HepG2 (cell line): ENCODE measurements around the gene CYB5D1. TPM values are rescaled to one million over a fixed set of nuclear protein-coding genes. Genes with fewer than 3 reads are reported as not detected.

Source experiments
- ARNTL ChIP-seq: sonication (generic); formaldehyde crosslinking; IDR thresholded peaks from 2 replicates; pipeline ENCODE4 v1.4.0; 2020; ENCODE audit warnings: mild to moderate bottlenecking, missing genetic modification reagents
- DNMT1 ChIP-seq: sonication (generic); formaldehyde crosslinking; IDR thresholded peaks from 2 replicates; pipeline ENCODE4 v1.5.1; 2020; ENCODE audit warnings: mild to moderate bottlenecking, missing genetic modification reagents
- HNF4A ChIP-seq: sonication (generic); formaldehyde crosslinking; IDR thresholded peaks from 2 replicates; pipeline ENCODE4 v1.4.0; 2020; ENCODE audit warnings: missing genetic modification reagents
- JUN ChIP-seq: sonication (generic); formaldehyde crosslinking; IDR thresholded peaks from 2 replicates; pipeline ENCODE4 v1.4.0; 2020; ENCODE audit warnings: mild to moderate bottlenecking, missing genetic modification reagents
- KLF6 ChIP-seq: IDR thresholded peaks from 2 replicates; pipeline ENCODE4 v1.8.0; 2016; ENCODE audit warnings: missing biosample characterization, missing genetic modification reagents
- MATR3 ChIP-seq: sonication (generic); formaldehyde crosslinking; IDR thresholded peaks from 2 replicates; pipeline ENCODE4 v1.4.0; 2020; ENCODE audit warnings: missing genetic modification reagents
- NCOA2 ChIP-seq: sonication (generic); formaldehyde crosslinking; IDR thresholded peaks from 2 replicates; pipeline ENCODE4 v1.8.0; 2022; ENCODE audit warnings: inconsistent platforms
- NFE2L2 ChIP-seq: fragments of 150-350 bp; IDR thresholded peaks from 2 replicates; pipeline ENCODE4 v1.6.1; 2014; ENCODE audit warnings: low read length
- NFYC ChIP-seq: IDR thresholded peaks from 2 replicates; pipeline ENCODE4 v1.6.1; 2016; ENCODE audit warnings: missing genetic modification reagents, missing compliant biosample characterization
- REPIN1 ChIP-seq: sonication (generic); formaldehyde crosslinking; IDR thresholded peaks from 2 replicates; pipeline ENCODE4 v1.8.0; 2022; ENCODE audit warnings: missing genetic modification reagents, low read depth, mild to moderate bottlenecking, borderline replicate concordance
- SNAPC4 ChIP-seq: sonication (generic); formaldehyde crosslinking; IDR thresholded peaks from 2 replicates; pipeline ENCODE4 v1.4.0; 2020; ENCODE audit warnings: mild to moderate bottlenecking, missing genetic modification reagents
- STAG1 ChIP-seq: sonication (generic); formaldehyde crosslinking; IDR thresholded peaks from 2 replicates; pipeline ENCODE4 v1.4.0; 2020; ENCODE audit warnings: missing genetic modification reagents
- TBX3 ChIP-seq: fragments of 450-650 bp; IDR thresholded peaks from 2 replicates; pipeline ENCODE4 v1.6.1; 2017; ENCODE audit warnings: antibody characterized with exemption, mild to moderate bottlenecking, inconsistent platforms, borderline replicate concordance
- ZFP90 ChIP-seq: sonication (generic); formaldehyde crosslinking; IDR thresholded peaks from 2 replicates; pipeline ENCODE4 v1.8.0; 2022; ENCODE audit warnings: missing genetic modification reagents, mild to moderate bottlenecking, inconsistent platforms, borderline replicate concordance
- ZMAT5 ChIP-seq: sonication (generic); formaldehyde crosslinking; IDR thresholded peaks from 2 replicates; pipeline ENCODE4 v1.5.0; 2020; ENCODE audit warnings: mild to moderate bottlenecking, low read depth, missing genetic modification reagents, borderline replicate concordance
- ZNF264 ChIP-seq: sonication (generic); formaldehyde crosslinking; IDR thresholded peaks from 2 replicates; pipeline ENCODE4 v1.4.0; 2020; ENCODE audit warnings: missing genetic modification reagents
- ZNF367 ChIP-seq: sonication (generic); formaldehyde crosslinking; IDR thresholded peaks from 2 replicates; pipeline ENCODE4 v1.4.0; 2020; ENCODE audit warnings: missing genetic modification reagents, borderline replicate concordance
- ZNF432 ChIP-seq: sonication (generic); formaldehyde crosslinking; IDR thresholded peaks from 2 replicates; pipeline ENCODE4 v1.5.0; 2020; ENCODE audit warnings: missing genetic modification reagents, mild to moderate bottlenecking, borderline replicate concordance
- ZNF513 ChIP-seq: sonication (generic); formaldehyde crosslinking; conservative IDR thresholded peaks from 2 replicates; pipeline ENCODE4 v1.5.0; 2020; ENCODE audit warnings: missing genetic modification reagents
- ZNF577 ChIP-seq: sonication (generic); formaldehyde crosslinking; IDR thresholded peaks from 2 replicates; pipeline ENCODE4 v1.4.0; 2020; ENCODE audit warnings: mild to moderate bottlenecking, low read depth, missing genetic modification reagents, borderline replicate concordance
- polyA plus RNA-seq, 8 experiments: library from polyadenylated mRNA; depleted of rRNA in 3 of 8; stranded (reverse) in 7 of 8; unstranded in 1 of 8; fragments of >200 nt; fragmentation: Illumina TruSeq in 4 of 8; extraction: Trizol in 4 of 8; gene quantifications; 2 replicates each; pipeline versions ENCODE4 v1.2.1 to v1.2.3, GENCODE V29; 2011 to 2016; ENCODE audit warnings: low read depth in 4 of 8, missing spikeins in 1 of 8, mixed read lengths in 1 of 8; ENCODE audit not compliant: insufficient read depth in 1 of 8
- total RNA-seq, 5 experiments: library from RNA; depleted of rRNA; stranded (reverse); fragments of >200 nt; fragmentation: Illumina TruSeq; extraction: Trizol; gene quantifications; 2 replicates each; pipeline ENCODE4 v1.2.3, GENCODE V29; 2016; ENCODE audit warnings: low read depth in 1 of 5
- TF ChIP-seq, protein P1 (sequence below): sonication (generic); formaldehyde crosslinking; IDR thresholded peaks from 2 replicates; pipeline ENCODE4 v1.4.0; 2020; ENCODE audit warnings: missing genetic modification reagents

CYB5D1 gene
- total and polyA plus RNA-seq, 2 of the 13 experiments (the other 11 are each of a cell fraction or from before 2014, with no cell fraction given), result 8.9 to 17.0 TPM

GRCh38 chr17:7836596-7837407, 21.0 kb upstream of the CYB5D1 start (continued):
- TF ChIP-seq SNAPC4 (CRISPR knock-in tag) (peak; percentile 90; the same call in 1 of the 2 replicates), ZNF367 (no peak; the same call in 1 of the 2 replicates), ZFP90 (CRISPR knock-in tag) (peak; percentile 11; the same call in 1 of the 2 replicates), TBX3 (peak; percentile 97), KLF6 (CRISPR knock-in tag) (peak; percentile 92; the same call in 1 of the 2 replicates), ZNF264 (no peak), NCOA2 (peak; percentile 92), ZNF577 (CRISPR knock-in tag) (no peak), ARNTL (peak; percentile 99), ZNF513 (CRISPR knock-in tag) (no peak), NFYC (CRISPR knock-in tag) (peak; percentile 64), MATR3 (CRISPR knock-in tag) (no peak), JUN (CRISPR knock-in tag) (peak; percentile 95), REPIN1 (peak; percentile 98), STAG1 (CRISPR knock-in tag) (no peak), ZNF432 (CRISPR knock-in tag) (no peak), HNF4A (peak; percentile 98), DNMT1 (CRISPR knock-in tag) (no peak), NFE2L2 (peak; percentile 31; the same call in 1 of the 2 replicates), ZMAT5 (CRISPR knock-in tag) (no peak)
- TF ChIP-seq, protein P1, sequence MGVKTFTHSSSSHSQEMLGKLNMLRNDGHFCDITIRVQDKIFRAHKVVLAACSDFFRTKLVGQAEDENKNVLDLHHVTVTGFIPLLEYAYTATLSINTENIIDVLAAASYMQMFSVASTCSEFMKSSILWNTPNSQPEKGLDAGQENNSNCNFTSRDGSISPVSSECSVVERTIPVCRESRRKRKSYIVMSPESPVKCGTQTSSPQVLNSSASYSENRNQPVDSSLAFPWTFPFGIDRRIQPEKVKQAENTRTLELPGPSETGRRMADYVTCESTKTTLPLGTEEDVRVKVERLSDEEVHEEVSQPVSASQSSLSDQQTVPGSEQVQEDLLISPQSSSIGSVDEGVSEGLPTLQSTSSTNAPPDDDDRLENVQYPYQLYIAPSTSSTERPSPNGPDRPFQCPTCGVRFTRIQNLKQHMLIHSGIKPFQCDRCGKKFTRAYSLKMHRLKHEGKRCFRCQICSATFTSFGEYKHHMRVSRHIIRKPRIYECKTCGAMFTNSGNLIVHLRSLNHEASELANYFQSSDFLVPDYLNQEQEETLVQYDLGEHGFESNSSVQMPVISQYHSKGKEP (CRISPR knock-in tag), result no peak; the same call in 1 of the 2 replicates
